Skin epidermis (tissue), 12 donors: ENCODE data around the gene C3orf70.

Experiments
- H3K27ac ChIP-seq, 21 experiments: fragments of 200-600 bp; sonication (generic) in 11 of 21; one replicate each; pipeline ENCODE4 v1.5.0; 2020; ENCODE audit warnings: mild to moderate bottlenecking in 3 of 21, inconsistent platforms in 2 of 21, moderate library complexity in 2 of 21
- H3K4me3 ChIP-seq, 7 experiments: fragments of 200-600 bp; sonication (generic) in 2 of 7; one replicate each; pipeline ENCODE4 v1.5.0; 2020; ENCODE audit warnings: inconsistent platforms in 2 of 7, mild to moderate bottlenecking in 2 of 7, moderate library complexity in 1 of 7

The C3orf70 gene

GRCh38 chr3:185094697-185095096 is 58.2 kb downstream of the C3orf70 start:
- Histone ChIP-seq H3K27ac (no peak overlapping the region), H3K4me3 (no peak overlapping the region)

- no peak overlapping the region for H3K27ac ChIP-seq
- no peak overlapping the region for H3K4me3 ChIP-seq
Observed at GRCh38 chr3:185093116-185093515, 59.7 kb downstream of the C3orf70 start.

- no peak overlapping the region for H3K27ac ChIP-seq
Observed at GRCh38 chr3:185090811-185091210, 62.0 kb downstream of the C3orf70 start.

GRCh38 chr3:185089751-185090150 is 63.1 kb downstream of the C3orf70 start:
- Histone ChIP-seq H3K27ac (no peak overlapping the region), H3K4me3 (no peak overlapping the region)

More at GRCh38 chr3:185090811-185091210, 62.0 kb downstream of the C3orf70 start:
- no peak overlapping the region for H3K4me3 ChIP-seq

GRCh38 chr3:185089343-185089742 is 63.5 kb downstream of the C3orf70 start:
- Histone ChIP-seq H3K27ac (no peak overlapping the region), H3K4me3 (no peak overlapping the region)

- Histone ChIP-seq H3K4me3 (no peak overlapping the region), H3K27ac (no peak overlapping the region)
Observed at GRCh38 chr3:185087419-185087818, 65.4 kb downstream of the C3orf70 start.

GRCh38 chr3:185084901-185085300 is 68.0 kb downstream of the C3orf70 start:
- H3K27ac ChIP-seq: no peak overlapping the region
- H3K4me3 ChIP-seq: no peak overlapping the region

GRCh38 chr3:185084402-185084801 is 68.5 kb downstream of the C3orf70 start:
- H3K4me3 ChIP-seq: no peak overlapping the region
- H3K27ac ChIP-seq: no peak overlapping the region

GRCh38 chr3:185082829-185083228 is 70.0 kb downstream of the C3orf70 start:
- no peak overlapping the region for H3K4me3 ChIP-seq
- no peak overlapping the region for H3K27ac ChIP-seq

GRCh38 chr3:185082149-185082548 is 70.7 kb downstream of the C3orf70 start:
- H3K27ac ChIP-seq: no peak overlapping the region
- no peak overlapping the region for H3K4me3 ChIP-seq

GRCh38 chr3:185081521-185081920 is 71.3 kb downstream of the C3orf70 start:
- no peak overlapping the region for H3K4me3 ChIP-seq
- H3K27ac ChIP-seq: no peak overlapping the region

- no peak overlapping the region for H3K27ac ChIP-seq
- H3K4me3 ChIP-seq: no peak overlapping the region
Observed at GRCh38 chr3:185079625-185080024, 73.2 kb downstream of the C3orf70 start.

GRCh38 chr3:185076219-185076618 is 76.6 kb downstream of the C3orf70 start:
- H3K4me3 ChIP-seq: no peak overlapping the region
- no peak overlapping the region for H3K27ac ChIP-seq

- Histone ChIP-seq H3K4me3 (no peak overlapping the region), H3K27ac (no peak overlapping the region)
Observed at GRCh38 chr3:185075547-185075946, 77.3 kb downstream of the C3orf70 start.

GRCh38 chr3:185071287-185071800 is 81.5 kb downstream of the C3orf70 start:
- no peak overlapping the region for H3K4me3 ChIP-seq

GRCh38 chr3:185070491-185071286 is 82.2 kb downstream of the C3orf70 start:
- no peak overlapping the region for H3K4me3 ChIP-seq
- H3K27ac ChIP-seq: no peak overlapping the region

More at GRCh38 chr3:185071287-185071800, 81.5 kb downstream of the C3orf70 start:
- no peak overlapping the region for H3K27ac ChIP-seq

GRCh38 chr3:185069037-185070030 is 83.5 kb downstream of the C3orf70 start:
- H3K4me3 ChIP-seq: no peak overlapping the region
- no peak overlapping the region for H3K27ac ChIP-seq

- no peak overlapping the region for H3K27ac ChIP-seq
- H3K4me3 ChIP-seq: no peak overlapping the region
Observed at GRCh38 chr3:185067173-185067572, 85.7 kb downstream of the C3orf70 start.

- no peak overlapping the region for H3K27ac ChIP-seq
Observed at GRCh38 chr3:185066251-185066650, 86.6 kb downstream of the C3orf70 start.

GRCh38 chr3:185065059-185065458 is 87.8 kb downstream of the C3orf70 start:
- H3K27ac ChIP-seq: no peak overlapping the region
- H3K4me3 ChIP-seq: no peak overlapping the region

More at GRCh38 chr3:185066251-185066650, 86.6 kb downstream of the C3orf70 start:
- no peak overlapping the region for H3K4me3 ChIP-seq
